Mesenchymal stem cell (in vitro differentiated cells and primary cell): ENCODE measurements around the gene BMPR1A.
A peak's percentile ranks its signal among the peaks of the same experiment; 100 is the strongest.

Experiments
- DNase-seq: peaks from one replicate; pipeline ENCODE4 v3.0.0-alpha.2; 2013
- H2AFZ ChIP-seq: one replicate; pipeline ENCODE4 v1.6.1; 2013; ENCODE audit warnings: low read depth, mild to moderate bottlenecking, control low read depth, inconsistent platforms, low read length, moderate library complexity
- H2AK5ac ChIP-seq: 2 replicates; pipeline ENCODE4 v1.6.1; 2013; ENCODE audit warnings: low read length, moderate library complexity, mild to moderate bottlenecking, inconsistent platforms; ENCODE audit not compliant: severe bottlenecking
- H2BK120ac ChIP-seq: one replicate; pipeline ENCODE4 v1.6.1; 2013; ENCODE audit warnings: low read depth, mild to moderate bottlenecking, inconsistent platforms, low read length, moderate library complexity
- H2BK12ac ChIP-seq, 2 experiments: one replicate each; pipeline ENCODE4 v1.6.1; 2013; ENCODE audit warnings: inconsistent platforms in 2 of 2, low read length in 2 of 2, mild to moderate bottlenecking in 2 of 2, moderate library complexity in 2 of 2, control low read depth in 1 of 2
- H2BK15ac ChIP-seq: one replicate; pipeline ENCODE4 v1.6.1; 2013; ENCODE audit warnings: mild to moderate bottlenecking, low read depth, inconsistent platforms; ENCODE audit not compliant: poor library complexity, severe bottlenecking
- H2BK5ac ChIP-seq: 2 replicates; pipeline ENCODE4 v1.6.1; 2013; ENCODE audit warnings: low read depth, mild to moderate bottlenecking, low read length, control low read depth, inconsistent platforms; ENCODE audit not compliant: poor library complexity, severe bottlenecking
- H3K14ac ChIP-seq, 2 experiments: one replicate each; pipeline ENCODE4 v1.6.1; 2013; ENCODE audit warnings: inconsistent platforms in 2 of 2, low read length in 2 of 2, control low read depth in 1 of 2, mild to moderate bottlenecking in 1 of 2, moderate library complexity in 1 of 2
- H3K18ac ChIP-seq, 2 experiments: one replicate each; pipeline ENCODE4 v1.6.1; 2013; ENCODE audit warnings: inconsistent platforms in 2 of 2, low read length in 2 of 2, control low read depth in 1 of 2, low read depth in 1 of 2, mild to moderate bottlenecking in 1 of 2
- H3K23ac ChIP-seq, 2 experiments: one replicate each; pipeline ENCODE4 v1.6.1; 2013; ENCODE audit warnings: inconsistent platforms in 2 of 2, low read length in 2 of 2, mild to moderate bottlenecking in 2 of 2, moderate library complexity in 2 of 2, control low read depth in 1 of 2
- H3K27ac ChIP-seq: 2 replicates; pipeline ENCODE4 v1.5.1; 2013; ENCODE audit warnings: mild to moderate bottlenecking, moderate library complexity, low read length, control low read depth, inconsistent platforms; ENCODE audit not compliant: poor library complexity, severe bottlenecking
- H3K27me3 ChIP-seq, 2 experiments: 2 replicates each; pipeline versions ENCODE4 v1.6.1 to v1.7.0; 2013; ENCODE audit warnings: low read length in 2 of 2, mild to moderate bottlenecking in 2 of 2, moderate library complexity in 2 of 2, control low read depth in 1 of 2, inconsistent platforms in 1 of 2; ENCODE audit not compliant: control insufficient read depth in 1 of 2, insufficient read depth in 1 of 2
- H3K36me3 ChIP-seq, 2 experiments: 2 replicates each; pipeline versions ENCODE4 v1.6.1 to v1.7.0; 2013; ENCODE audit warnings: low read length in 2 of 2, control low read depth in 1 of 2, inconsistent platforms in 1 of 2, low read depth in 1 of 2, mild to moderate bottlenecking in 1 of 2; ENCODE audit not compliant: insufficient read depth in 2 of 2, control insufficient read depth in 1 of 2
- H3K4ac ChIP-seq, 2 experiments: one replicate each; pipeline ENCODE4 v1.6.1; 2013; ENCODE audit warnings: inconsistent platforms in 2 of 2, low read length in 2 of 2, mild to moderate bottlenecking in 2 of 2, moderate library complexity in 2 of 2, control low read depth in 1 of 2, low read depth in 1 of 2
- H3K4me1 ChIP-seq: 2 replicates; pipeline ENCODE4 v1.6.1; 2013; ENCODE audit warnings: low read depth, low read length, control low read depth; ENCODE audit not compliant: control insufficient read depth, insufficient read depth
- H3K4me2 ChIP-seq: 2 replicates; pipeline ENCODE4 v1.6.1; 2013; ENCODE audit warnings: low read length, mild to moderate bottlenecking, inconsistent platforms; ENCODE audit not compliant: poor library complexity, severe bottlenecking
- H3K4me3 ChIP-seq, 2 experiments: 2 replicates each; pipeline versions ENCODE4 v1.5.1 to v1.7.0; 2013; ENCODE audit warnings: low read length in 2 of 2, mild to moderate bottlenecking in 2 of 2, control low read depth in 1 of 2, low read depth in 1 of 2; ENCODE audit not compliant: insufficient read depth in 1 of 2
- H3K79me1 ChIP-seq: replicated peaks from 2 replicates; pipeline ENCODE4 v1.6.1; 2013; ENCODE audit warnings: mild to moderate bottlenecking, control low read depth, low read length, inconsistent platforms; ENCODE audit not compliant: poor library complexity, severe bottlenecking
- H3K9ac ChIP-seq: 2 replicates; pipeline ENCODE4 v1.7.0; 2013; ENCODE audit warnings: mild to moderate bottlenecking, low read length, moderate library complexity
- H3K9me3 ChIP-seq: 2 replicates; pipeline ENCODE4 v1.7.0; 2013; ENCODE audit warnings: mild to moderate bottlenecking, low read length; ENCODE audit not compliant: control insufficient read depth
- H4K8ac ChIP-seq: one replicate; pipeline ENCODE4 v1.6.1; 2013; ENCODE audit warnings: inconsistent platforms, mild to moderate bottlenecking, low read length, moderate library complexity
- H4K91ac ChIP-seq: one replicate; pipeline ENCODE4 v1.6.1; 2013; ENCODE audit warnings: mild to moderate bottlenecking, low read length, inconsistent platforms
- WGBS: methylation state at CpG from one replicate; pipeline ENCODE4 v1.1.7; 2013; ENCODE audit warnings: mixed read lengths; 5-methylcytosine and 5-hydroxymethylcytosine counted together

Gene BMPR1A

DNA sequence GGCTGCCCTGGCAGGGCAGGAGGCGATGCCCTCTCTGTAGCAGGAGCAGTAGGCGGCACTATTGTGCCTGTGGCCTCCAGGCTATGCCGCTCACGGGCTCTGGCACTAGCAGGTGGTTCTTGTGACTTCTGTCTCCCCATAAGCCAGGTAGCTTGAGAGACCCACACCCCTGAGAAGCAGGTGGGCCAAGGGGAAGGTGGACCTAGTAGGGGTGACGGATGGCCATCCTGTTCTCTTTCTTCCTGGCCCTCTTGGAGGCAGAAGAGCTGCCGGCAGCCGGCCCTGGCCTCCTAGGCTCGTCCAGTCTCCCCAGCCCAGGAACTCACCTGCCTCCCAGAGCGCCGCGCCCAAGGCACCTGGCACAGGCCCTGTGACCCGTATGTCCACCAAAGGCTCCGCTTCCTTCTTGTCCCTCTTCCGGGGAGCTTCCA, 185.6 kb downstream of the BMPR1A start:
- H2BK120ac ChIP-seq, result no peak overlapping the region
- no peak overlapping the region for H2BK12ac ChIP-seq
- no peak overlapping the region for H4K8ac ChIP-seq
- H3K18ac ChIP-seq, result no peak overlapping the region
- H2BK5ac ChIP-seq, result no peak overlapping the region
- H3K27me3 ChIP-seq, result peaks cover 0 to 6% of the 10 kb centered on the region in 2 experiments
- no peak overlapping the region for H2AFZ ChIP-seq
- peaks cover 7% of the 10 kb centered on the region for H3K4me1 ChIP-seq
- no peak overlapping the region for H3K27ac ChIP-seq
- H3K23ac ChIP-seq, result no peak overlapping the region
- no peak overlapping the region for H3K4me2 ChIP-seq
- no peak overlapping the region for H2AK5ac ChIP-seq
- DNase-seq, result no peak
- H3K4ac ChIP-seq, result no peak overlapping the region
- WGBS, result 94% methylated on average over 14 of the region's 14 CpGs
- no peaks in the 10 kb centered on the region for H3K9me3 ChIP-seq
- no peak overlapping the region for H3K14ac ChIP-seq
- no peaks in the 10 kb centered on the region for H3K79me1 ChIP-seq
- H2BK15ac ChIP-seq, result no peak overlapping the region
- peaks cover 0 to 4% of the 10 kb centered on the region in 2 experiments for H3K36me3 ChIP-seq
- no peak overlapping the region for H4K91ac ChIP-seq
- H3K4me3 ChIP-seq, result no peak overlapping the region
- no peak overlapping the region for H3K9ac ChIP-seq

DNA sequence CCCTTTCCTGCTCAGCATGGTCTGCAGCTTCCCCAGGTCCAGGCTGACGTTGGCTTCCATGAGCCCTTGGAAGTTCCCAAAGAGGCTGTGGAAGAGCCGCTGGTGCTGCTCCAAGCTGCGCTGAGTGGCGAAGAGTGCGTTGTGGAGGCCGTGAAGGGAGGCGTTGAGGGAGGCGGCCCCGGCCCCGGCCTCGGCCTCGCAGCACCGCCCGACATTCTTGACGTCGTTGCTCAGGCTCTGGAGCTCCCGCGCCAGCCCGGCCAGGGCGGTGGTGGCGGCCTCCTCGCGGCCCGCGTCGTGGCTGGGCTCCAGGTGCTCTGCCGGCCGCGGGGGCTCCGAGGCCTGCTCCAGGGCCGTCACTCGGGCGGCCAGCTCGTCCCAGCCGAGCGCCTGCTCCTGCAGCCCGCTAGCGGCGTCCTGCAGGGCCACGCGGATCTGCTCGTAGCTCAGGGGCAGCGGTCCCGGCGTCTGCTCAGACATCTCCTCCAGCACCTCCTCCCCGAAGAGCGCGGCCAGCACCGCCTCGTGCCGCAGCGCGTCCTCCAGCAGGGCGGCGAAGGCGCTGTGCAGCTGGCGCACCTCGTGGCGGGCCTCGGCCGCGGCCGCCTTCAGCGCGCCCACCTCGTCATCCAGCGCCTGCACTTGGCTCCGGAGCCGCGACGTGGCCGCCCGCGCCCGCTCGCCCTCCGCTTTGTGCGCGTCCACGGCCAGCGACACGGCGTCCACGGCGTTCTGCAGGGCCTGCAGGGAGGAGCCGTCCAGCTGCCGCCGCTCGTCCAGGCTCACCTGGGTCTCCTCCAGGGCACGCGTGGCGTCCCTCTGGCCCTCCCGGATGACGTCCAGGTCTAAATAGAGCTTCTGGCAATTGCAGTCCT, 186.3 kb downstream of the BMPR1A start:
- peak overlapping the region; percentile 48 for H4K91ac ChIP-seq

DNA sequence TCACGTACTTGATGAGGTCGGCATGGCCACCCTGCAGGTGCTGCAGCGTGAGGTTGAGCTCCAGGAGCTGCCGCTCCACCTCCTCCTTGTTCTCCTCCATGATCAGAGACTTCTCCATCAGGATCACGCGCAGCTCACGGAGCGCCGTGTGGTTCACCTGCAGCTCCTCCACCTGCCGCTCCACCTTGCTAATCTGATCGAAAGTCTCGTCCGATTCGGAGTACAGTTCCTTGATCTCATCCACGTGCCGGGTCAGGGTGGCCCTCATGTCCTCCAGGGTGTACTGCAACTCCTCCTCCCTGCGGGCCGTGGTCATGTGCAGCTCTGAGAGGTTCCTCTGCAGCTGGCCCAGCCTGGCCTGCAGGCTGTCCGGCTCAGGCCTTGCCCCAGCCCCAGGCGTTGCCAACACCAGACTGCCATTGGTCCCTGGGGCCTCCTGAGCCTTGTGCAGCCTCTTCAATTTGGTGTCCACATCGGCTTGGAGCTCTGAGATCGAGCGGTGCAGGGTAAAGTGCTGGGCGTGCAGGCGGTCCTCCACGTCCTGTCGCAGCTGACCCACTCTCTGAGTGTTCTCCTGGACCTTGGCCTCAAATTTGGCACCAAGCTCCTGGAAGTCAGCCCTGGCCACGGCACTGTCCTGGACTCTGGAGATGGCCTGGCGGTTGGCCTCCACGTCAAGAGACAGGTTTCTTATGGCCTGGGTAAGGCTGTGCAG, 187.1 kb downstream of the BMPR1A start:
- no peak overlapping the region for H3K14ac ChIP-seq
- H3K9me3 ChIP-seq, result no peaks in the 10 kb centered on the region
- no peak overlapping the region for H2BK12ac ChIP-seq
- H4K8ac ChIP-seq, result no peak overlapping the region
- no peak overlapping the region for H3K4ac ChIP-seq
- peaks cover 0 to 4% of the 10 kb centered on the region in 2 experiments for H3K36me3 ChIP-seq
- H2AK5ac ChIP-seq, result no peak overlapping the region
- no peak overlapping the region for H3K9ac ChIP-seq
- H3K79me1 ChIP-seq, result no peaks in the 10 kb centered on the region
- peaks cover 7% of the 10 kb centered on the region for H3K4me1 ChIP-seq
- DNase-seq, result no peak
- no peak overlapping the region for H3K27ac ChIP-seq
- H2BK15ac ChIP-seq, result no peak overlapping the region
- H3K4me3 ChIP-seq, result no peak overlapping the region
- no peak overlapping the region for H3K18ac ChIP-seq
- no peak overlapping the region for H2BK120ac ChIP-seq
- no peak overlapping the region for H4K91ac ChIP-seq
- H2BK5ac ChIP-seq, result no peak overlapping the region
- WGBS, result 94% methylated on average over 30 of the region's 30 CpGs
- H2AFZ ChIP-seq, result no peak overlapping the region
- no peak overlapping the region for H3K4me2 ChIP-seq
- peaks cover 0 to 8% of the 10 kb centered on the region in 2 experiments for H3K27me3 ChIP-seq
- H3K23ac ChIP-seq, result no peak overlapping the region

More for the DNA sequence above, 186.3 kb downstream of the BMPR1A start:
- no peak overlapping the region for H2BK5ac ChIP-seq
- no peak for DNase-seq
- peaks cover 0 to 4% of the 10 kb centered on the region in 2 experiments for H3K36me3 ChIP-seq
- no peaks in the 10 kb centered on the region for H3K9me3 ChIP-seq
- H3K9ac ChIP-seq, result no peak overlapping the region
- H3K79me1 ChIP-seq, result no peaks in the 10 kb centered on the region
- H2AFZ ChIP-seq, result no peak overlapping the region
- no peak overlapping the region for H3K18ac ChIP-seq
- H3K23ac ChIP-seq, result no peak overlapping the region
- H2BK120ac ChIP-seq, result no peak overlapping the region
- no peak overlapping the region for H2AK5ac ChIP-seq
- H3K4me1 ChIP-seq, result peaks cover 7% of the 10 kb centered on the region
- H3K14ac ChIP-seq, result no peak overlapping the region
- WGBS, result 95% methylated on average over 83 of the region's 94 CpGs
- H3K4ac ChIP-seq, result no peak overlapping the region
- H3K4me3 ChIP-seq, result no peak overlapping the region
- peaks cover 0 to 8% of the 10 kb centered on the region in 2 experiments for H3K27me3 ChIP-seq
- no peak overlapping the region for H2BK12ac ChIP-seq
- H2BK15ac ChIP-seq, result no peak overlapping the region
- H3K27ac ChIP-seq, result no peak overlapping the region
- H3K4me2 ChIP-seq, result no peak overlapping the region
- no peak overlapping the region for H4K8ac ChIP-seq

DNA sequence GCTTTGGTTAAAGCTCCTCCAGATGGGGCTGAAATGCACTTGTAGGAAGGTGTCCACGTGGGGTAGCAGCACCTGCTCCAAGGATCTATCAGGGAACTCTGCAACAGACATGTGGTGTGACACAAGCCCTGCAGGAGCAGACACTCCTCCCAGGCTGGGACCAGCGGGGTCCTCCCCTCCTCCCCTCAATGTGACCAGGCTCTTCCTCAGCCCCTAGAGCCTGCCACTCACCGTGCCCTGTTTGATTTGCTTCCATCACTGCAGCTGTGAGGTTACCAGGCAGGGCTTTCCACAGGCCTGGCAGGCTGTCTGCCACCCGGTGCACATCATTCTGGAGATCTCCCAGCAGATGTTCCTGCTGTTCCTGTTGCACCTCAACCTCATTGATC, 187.6 kb downstream of the BMPR1A start:
- H4K91ac ChIP-seq, result no peak overlapping the region
- no peak overlapping the region for H2AFZ ChIP-seq
- H2BK5ac ChIP-seq, result no peak overlapping the region
- H3K79me1 ChIP-seq, result no peaks in the 10 kb centered on the region
- no peak overlapping the region for H2AK5ac ChIP-seq
- 78% methylated on average over 4 of the region's 4 CpGs for WGBS
- DNase-seq, result no peak
- H3K4me3 ChIP-seq, result no peak overlapping the region
- H3K4me1 ChIP-seq, result peaks cover 7% of the 10 kb centered on the region
- H3K23ac ChIP-seq, result no peak overlapping the region
- H3K4ac ChIP-seq, result no peak overlapping the region
- peaks cover 0 to 4% of the 10 kb centered on the region in 2 experiments for H3K36me3 ChIP-seq
- H4K8ac ChIP-seq, result no peak overlapping the region
- no peak overlapping the region for H3K9ac ChIP-seq
- H2BK15ac ChIP-seq, result no peak overlapping the region
- no peak overlapping the region for H3K18ac ChIP-seq
- H3K27ac ChIP-seq, result no peak overlapping the region
- no peak overlapping the region for H3K4me2 ChIP-seq
- H3K27me3 ChIP-seq, result peaks cover 0 to 8% of the 10 kb centered on the region in 2 experiments
- no peaks in the 10 kb centered on the region for H3K9me3 ChIP-seq
- H3K14ac ChIP-seq, result no peak overlapping the region
- no peak overlapping the region for H2BK120ac ChIP-seq
- no peak overlapping the region for H2BK12ac ChIP-seq
